ENCODE measurements around the gene PGGHG. TPM values are rescaled to one million over a fixed set of nuclear protein-coding genes. Genes with fewer than 3 reads are reported as not detected.
A peak's percentile ranks its signal among the peaks of the same experiment; 100 is the strongest.
"Not testable (repeated sequence)": the region's sequence is repeated elsewhere in the genome, so short reads cannot be mapped to it uniquely, and the experiment has no call there.

The PGGHG gene
- polyA plus RNA-seq, 3 donors = 1.6 to 82.9 (median 2.1) TPM

DNA sequence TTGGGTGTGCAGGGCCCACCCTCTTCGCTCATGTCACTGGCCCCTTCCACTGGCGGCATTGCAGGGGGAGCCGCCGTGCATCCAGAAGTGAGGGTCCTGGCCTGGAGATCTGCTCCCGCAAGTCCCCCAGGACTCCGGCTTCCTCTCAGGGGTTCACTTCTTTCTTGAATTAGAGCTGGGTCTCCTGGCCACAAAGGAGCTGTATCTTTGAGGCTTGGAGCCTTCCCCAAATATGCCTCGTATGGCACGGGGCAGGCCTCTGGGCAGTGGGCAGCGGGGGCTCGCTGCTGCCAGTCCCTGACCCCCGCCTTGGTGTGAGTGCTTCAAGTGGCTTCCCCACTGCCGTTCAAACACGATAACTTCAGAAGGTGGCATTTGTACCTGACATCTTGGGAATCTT lies 39.1 kb downstream of the PGGHG start:
- DNase-seq = no peak
- peaks cover 28 to 49% of the 10 kb centered on the region in 2 donors for H3K4me1 ChIP-seq (ENCODE audit: control insufficient read depth in 1 of 2, insufficient read depth in 2 of 2, low read length in 2 of 2)

GRCh38 chr11:328516-329100 lies 39.7 kb downstream of the PGGHG start:
- H3K27ac Mint-ChIP-seq; H3K36me3 Mint-ChIP-seq; H3K27ac ChIP-seq (ENCODE audit: low read depth in 1 of 2, low read length in 2 of 2); H3K36me3 ChIP-seq (replicated peaks in 1 of 2; ENCODE audit: control insufficient read depth in 1 of 2, insufficient read depth in 2 of 2, low read length in 2 of 2); H3K4me3 ChIP-seq (replicated peaks in 1 of 3; ENCODE audit: low read depth in 2 of 3, low read length in 3 of 3); H3K4me2 ChIP-seq (replicated peaks; ENCODE audit: extremely low read depth, low read length, poor library complexity, severe bottlenecking); H4K20me1 ChIP-seq (ENCODE audit: insufficient read depth, low read length); H3K27me3 ChIP-seq (ENCODE audit: control insufficient read depth in 2 of 2, insufficient read depth in 2 of 2, low read length in 2 of 2); intact Hi-C loops (cut with micrococcal nuclease); H3K4me3 Mint-ChIP-seq; H3K9ac ChIP-seq (ENCODE audit: insufficient read depth, low read length, poor library complexity, severe bottlenecking); H3K79me2 ChIP-seq (ENCODE audit: insufficient read depth, low read length); H2AFZ ChIP-seq (ENCODE audit: insufficient read depth, low read depth, low read length, poor library complexity, severe bottlenecking); DNase-seq: not testable (repeated sequence)
- peaks cover 6 to 11% (median 9%) of the 10 kb centered on the region in 3 donors for H3K27me3 Mint-ChIP-seq (ENCODE audit: low read depth in 3 of 3)
- peaks cover 7 to 23% of the 10 kb centered on the region in 2 donors for H3K9me3 ChIP-seq (replicated peaks in 1 of 2; ENCODE audit: control insufficient read depth in 1 of 2, insufficient read depth in 1 of 2, low read length in 2 of 2)
- H3K4me1 Mint-ChIP-seq = peaks cover 50% of the 10 kb centered on the region
- peaks cover 28 to 49% of the 10 kb centered on the region in 2 donors for H3K4me1 ChIP-seq (ENCODE audit: control insufficient read depth in 1 of 2, insufficient read depth in 2 of 2, low read length in 2 of 2)
- 95% methylated on average over 6 of the region's 15 CpGs for WGBS (ENCODE audit: insufficient coverage)
- H3K9me3 Mint-ChIP-seq = peaks cover 15 to 24% (median 21%) of the 10 kb centered on the region in 7 donors

More for the DNA sequence above, 39.1 kb downstream of the PGGHG start:
- H3K9me3 Mint-ChIP-seq = peaks cover 15 to 21% (median 18%) of the 10 kb centered on the region in 7 donors
- peaks cover 2 to 3% of the 10 kb centered on the region in 2 donors for H3K36me3 Mint-ChIP-seq
- Histone ChIP-seq H3K36me3 (replicated peaks in 1 of 2; ENCODE audit: control insufficient read depth in 1 of 2, insufficient read depth in 2 of 2, low read length in 2 of 2) (no peaks in the 10 kb centered on the region), H3K79me2 (ENCODE audit: insufficient read depth, low read length) (no peaks in the 10 kb centered on the region), H4K20me1 (ENCODE audit: insufficient read depth, low read length) (no peaks in the 10 kb centered on the region), H3K4me2 (replicated peaks; ENCODE audit: extremely low read depth, low read length, poor library complexity, severe bottlenecking) (no peak overlapping the region), H2AFZ (ENCODE audit: insufficient read depth, low read depth, low read length, poor library complexity, severe bottlenecking) (no peak overlapping the region), H3K27ac (ENCODE audit: low read depth in 1 of 2, low read length in 2 of 2) (no peak overlapping the region), H3K9me3 (replicated peaks in 1 of 2; ENCODE audit: control insufficient read depth in 1 of 2, insufficient read depth in 1 of 2, low read length in 2 of 2) (peaks cover 7 to 19% of the 10 kb centered on the region in 2 donors), H3K9ac (ENCODE audit: insufficient read depth, low read length, poor library complexity, severe bottlenecking) (no peak overlapping the region), H3K27me3 (ENCODE audit: control insufficient read depth in 2 of 2, insufficient read depth in 2 of 2, low read length in 2 of 2) (no peaks in the 10 kb centered on the region), H3K4me3 (replicated peaks in 1 of 3; ENCODE audit: low read depth in 2 of 3, low read length in 3 of 3) (no peak overlapping the region)
- H3K27ac Mint-ChIP-seq = peak overlapping the region in 2 of 7 donors; percentile 46 to 75
- TF ChIP-seq, protein P1, sequence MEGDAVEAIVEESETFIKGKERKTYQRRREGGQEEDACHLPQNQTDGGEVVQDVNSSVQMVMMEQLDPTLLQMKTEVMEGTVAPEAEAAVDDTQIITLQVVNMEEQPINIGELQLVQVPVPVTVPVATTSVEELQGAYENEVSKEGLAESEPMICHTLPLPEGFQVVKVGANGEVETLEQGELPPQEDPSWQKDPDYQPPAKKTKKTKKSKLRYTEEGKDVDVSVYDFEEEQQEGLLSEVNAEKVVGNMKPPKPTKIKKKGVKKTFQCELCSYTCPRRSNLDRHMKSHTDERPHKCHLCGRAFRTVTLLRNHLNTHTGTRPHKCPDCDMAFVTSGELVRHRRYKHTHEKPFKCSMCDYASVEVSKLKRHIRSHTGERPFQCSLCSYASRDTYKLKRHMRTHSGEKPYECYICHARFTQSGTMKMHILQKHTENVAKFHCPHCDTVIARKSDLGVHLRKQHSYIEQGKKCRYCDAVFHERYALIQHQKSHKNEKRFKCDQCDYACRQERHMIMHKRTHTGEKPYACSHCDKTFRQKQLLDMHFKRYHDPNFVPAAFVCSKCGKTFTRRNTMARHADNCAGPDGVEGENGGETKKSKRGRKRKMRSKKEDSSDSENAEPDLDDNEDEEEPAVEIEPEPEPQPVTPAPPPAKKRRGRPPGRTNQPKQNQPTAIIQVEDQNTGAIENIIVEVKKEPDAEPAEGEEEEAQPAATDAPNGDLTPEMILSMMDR (IDR thresholded peaks at IDR 0.05) = no peak
- intact Hi-C loops (cut with micrococcal nuclease) = no loop called here
- peaks cover 50% of the 10 kb centered on the region for H3K4me1 Mint-ChIP-seq
- 94% methylated on average over 11 of the region's 13 CpGs for WGBS (ENCODE audit: insufficient coverage)
- peaks cover 6 to 11% (median 9%) of the 10 kb centered on the region in 3 donors for H3K27me3 Mint-ChIP-seq (ENCODE audit: low read depth in 3 of 3)
- H3K4me3 Mint-ChIP-seq = no peak overlapping the region

All from CD14-positive monocyte (primary cell).